ENCODE results near the gene OPA3.

OPA3 gene

GRCh38 chr19:45598267-45599001 is 13.8 kb upstream of the OPA3 start:
- TF ChIP-seq CTCF (IDR thresholded peaks at IDR 0.05; ENCODE audit: borderline replicate concordance, control extremely low read depth, extremely low read depth, insufficient read depth, missing control alignments): no peak
- DNase-seq (ENCODE audit: low spot score): no peak
- in situ Hi-C loops (cut with MboI; ENCODE audit: low sequenced_read_pairs, unreplicated experiment): no loop called here

GRCh38 chr19:45597425-45598111 is 13.0 kb upstream of the OPA3 start:
- no peak for DNase-seq (ENCODE audit: low spot score)
- TF ChIP-seq CTCF (IDR thresholded peaks at IDR 0.05; ENCODE audit: borderline replicate concordance, control extremely low read depth, extremely low read depth, insufficient read depth, missing control alignments): no peak
- in situ Hi-C loops (cut with MboI; ENCODE audit: low sequenced_read_pairs, unreplicated experiment): no loop called here

- in situ Hi-C loops (cut with MboI; ENCODE audit: low sequenced_read_pairs, unreplicated experiment): no loop called here
- TF ChIP-seq CTCF (IDR thresholded peaks at IDR 0.05; ENCODE audit: borderline replicate concordance, control extremely low read depth, extremely low read depth, insufficient read depth, missing control alignments): no peak
- no peak for DNase-seq (ENCODE audit: low spot score)
Observed at GRCh38 chr19:45595814-45596213, 11.2 kb upstream of the OPA3 start.

- in situ Hi-C loops (cut with MboI; ENCODE audit: low sequenced_read_pairs, unreplicated experiment): no loop called here
- no peak for TF ChIP-seq CTCF (IDR thresholded peaks at IDR 0.05; ENCODE audit: borderline replicate concordance, control extremely low read depth, extremely low read depth, insufficient read depth, missing control alignments)
- no peak for DNase-seq (ENCODE audit: low spot score)
Observed at GRCh38 chr19:45593520-45593919, 8.9 kb upstream of the OPA3 start.

- no peak for TF ChIP-seq CTCF (IDR thresholded peaks at IDR 0.05; ENCODE audit: borderline replicate concordance, control extremely low read depth, extremely low read depth, insufficient read depth, missing control alignments)
- no peak for DNase-seq (ENCODE audit: low spot score)
- in situ Hi-C loops (cut with MboI; ENCODE audit: low sequenced_read_pairs, unreplicated experiment): no loop called here
Observed at GRCh38 chr19:45592366-45592765, 7.8 kb upstream of the OPA3 start.

- no peak for DNase-seq (ENCODE audit: low spot score)
- no peak for TF ChIP-seq CTCF (IDR thresholded peaks at IDR 0.05; ENCODE audit: borderline replicate concordance, control extremely low read depth, extremely low read depth, insufficient read depth, missing control alignments)
- in situ Hi-C loops (cut with MboI; ENCODE audit: low sequenced_read_pairs, unreplicated experiment): no loop called here
Observed at GRCh38 chr19:45591638-45592005, 7.0 kb upstream of the OPA3 start.
